SU-DHL-6 (cell line): ENCODE results near the gene WDR37.

Experiments
- CTCF ChIP-seq: fragments of 200-600 bp; sonication (generic); IDR thresholded peaks from one replicate; pipeline ENCODE4 v1.5.1; 2017; ENCODE audit warnings: antibody characterized with exemption, mild to moderate bottlenecking, low read length, moderate library complexity; ENCODE audit not compliant: insufficient read depth, poor library complexity, severe bottlenecking
- EZH2phosphoT487 ChIP-seq: fragments of 200-600 bp; sonication (generic), shearing (Covaris generic); conservative IDR thresholded peaks from 2 replicates; pipeline ENCODE4 v1.6.1; 2018; ENCODE audit warnings: mild to moderate bottlenecking, antibody characterized with exemption, low read length, moderate library complexity, mixed read lengths

- TF ChIP-seq CTCF = no peak
- TF ChIP-seq EZH2phosphoT487 = no peak
These were observed 62.8 kb downstream of the WDR37 start for GRCh38 chr10:1119027-1119426.
